ENCODE results near the gene PMEL.

PMEL gene

GRCh38 chr12:55942055-55942454 lies 23.8 kb downstream of the PMEL start:
- no CpG with 5 or more reads among the region's 4 CpGs for WGBS (ENCODE audit: insufficient coverage, insufficient read length)
- Histone ChIP-seq H3K27ac (ENCODE audit: low read length) (no peak overlapping the region), H3K36me3 (ENCODE audit: control insufficient read depth, insufficient read depth, low read length) (no peaks in the 10 kb centered on the region), H3K9me3 (ENCODE audit: control insufficient read depth, insufficient read depth, low read length) (no peaks in the 10 kb centered on the region), H3K4me3 (ENCODE audit: low read length) (no peak overlapping the region), H3K27me3 (ENCODE audit: control insufficient read depth, insufficient read depth, low read length) (no peaks in the 10 kb centered on the region), H3K4me1 (ENCODE audit: control insufficient read depth, insufficient read depth, low read length) (peaks cover 5% of the 10 kb centered on the region; the same call in 1 of the 2 replicates)
- no peak for DNase-seq (ENCODE audit: low read depth, low spot score)

GRCh38 chr12:55940065-55940732 lies 25.6 kb downstream of the PMEL start:
- whole genome bisulfite sequencing (ENCODE audit: insufficient coverage, insufficient read length): no CpG with 5 or more reads among the region's 18 CpGs
- H3K27me3 ChIP-seq (ENCODE audit: control insufficient read depth, insufficient read depth, low read length): no peaks in the 10 kb centered on the region
- H3K4me1 ChIP-seq (ENCODE audit: control insufficient read depth, insufficient read depth, low read length): peaks cover 5% of the 10 kb centered on the region; the same call in 1 of the 2 replicates
- no peak overlapping the region for H3K4me3 ChIP-seq (ENCODE audit: low read length)
- peak; percentile 94 for DNase-seq (ENCODE audit: low read depth, low spot score)
- no peak overlapping the region for H3K27ac ChIP-seq (ENCODE audit: low read length)
- no peaks in the 10 kb centered on the region for H3K9me3 ChIP-seq (ENCODE audit: control insufficient read depth, insufficient read depth, low read length)
- H3K36me3 ChIP-seq (ENCODE audit: control insufficient read depth, insufficient read depth, low read length): no peaks in the 10 kb centered on the region

GRCh38 chr12:55938826-55939501 lies 26.9 kb downstream of the PMEL start:
- DNase-seq (ENCODE audit: low read depth, low spot score): no peak

GRCh38 chr12:55937981-55938380 lies 27.9 kb downstream of the PMEL start:
- Histone ChIP-seq H3K4me1 (ENCODE audit: control insufficient read depth, insufficient read depth, low read length) (peaks cover 5% of the 10 kb centered on the region; the same call in 1 of the 2 replicates), H3K27me3 (ENCODE audit: control insufficient read depth, insufficient read depth, low read length) (no peaks in the 10 kb centered on the region), H3K9me3 (ENCODE audit: control insufficient read depth, insufficient read depth, low read length) (no peaks in the 10 kb centered on the region), H3K4me3 (ENCODE audit: low read length) (no peak overlapping the region), H3K27ac (ENCODE audit: low read length) (no peak overlapping the region), H3K36me3 (ENCODE audit: control insufficient read depth, insufficient read depth, low read length) (no peaks in the 10 kb centered on the region)
- DNase-seq (ENCODE audit: low read depth, low spot score): no peak
- WGBS (ENCODE audit: insufficient coverage, insufficient read length): no CpG with 5 or more reads among the region's 2 CpGs

More at GRCh38 chr12:55938826-55939501, 26.9 kb downstream of the PMEL start:
- Histone ChIP-seq H3K36me3 (ENCODE audit: control insufficient read depth, insufficient read depth, low read length) (no peaks in the 10 kb centered on the region), H3K27me3 (ENCODE audit: control insufficient read depth, insufficient read depth, low read length) (no peaks in the 10 kb centered on the region), H3K9me3 (ENCODE audit: control insufficient read depth, insufficient read depth, low read length) (no peaks in the 10 kb centered on the region), H3K27ac (ENCODE audit: low read length) (no peak overlapping the region), H3K4me1 (ENCODE audit: control insufficient read depth, insufficient read depth, low read length) (peaks cover 5% of the 10 kb centered on the region; the same call in 1 of the 2 replicates), H3K4me3 (ENCODE audit: low read length) (no peak overlapping the region)
- no CpG with 5 or more reads among the region's 8 CpGs for WGBS (ENCODE audit: insufficient coverage, insufficient read length)

GRCh38 chr12:55935738-55936151 lies 30.1 kb downstream of the PMEL start:
- no peak overlapping the region for H3K4me3 ChIP-seq (ENCODE audit: low read length)
- no peak for DNase-seq (ENCODE audit: low read depth, low spot score)
- WGBS (ENCODE audit: insufficient coverage, insufficient read length): no CpG with 5 or more reads among the region's 26 CpGs
- H3K27me3 ChIP-seq (ENCODE audit: control insufficient read depth, insufficient read depth, low read length): no peaks in the 10 kb centered on the region
- peaks cover 11% of the 10 kb centered on the region for H3K4me1 ChIP-seq (ENCODE audit: control insufficient read depth, insufficient read depth, low read length)
- no peaks in the 10 kb centered on the region for H3K9me3 ChIP-seq (ENCODE audit: control insufficient read depth, insufficient read depth, low read length)
- no peak overlapping the region for H3K27ac ChIP-seq (ENCODE audit: low read length)
- no peaks in the 10 kb centered on the region for H3K36me3 ChIP-seq (ENCODE audit: control insufficient read depth, insufficient read depth, low read length)

- Histone ChIP-seq H3K4me3 (ENCODE audit: low read length) (no peak overlapping the region), H3K9me3 (ENCODE audit: control insufficient read depth, insufficient read depth, low read length) (no peaks in the 10 kb centered on the region), H3K36me3 (ENCODE audit: control insufficient read depth, insufficient read depth, low read length) (no peaks in the 10 kb centered on the region), H3K27me3 (ENCODE audit: control insufficient read depth, insufficient read depth, low read length) (no peaks in the 10 kb centered on the region), H3K4me1 (ENCODE audit: control insufficient read depth, insufficient read depth, low read length) (peaks cover 6% of the 10 kb centered on the region), H3K27ac (ENCODE audit: low read length) (no peak overlapping the region)
- DNase-seq (ENCODE audit: low read depth, low spot score): no peak
- no CpG with 5 or more reads among the region's 1 CpG for WGBS (ENCODE audit: insufficient coverage, insufficient read length)
These were observed 31.1 kb downstream of the PMEL start for GRCh38 chr12:55934773-55935172.

GRCh38 chr12:55933799-55934742 lies 31.8 kb downstream of the PMEL start:
- Histone ChIP-seq H3K27me3 (ENCODE audit: control insufficient read depth, insufficient read depth, low read length) (no peaks in the 10 kb centered on the region), H3K27ac (ENCODE audit: low read length) (no peak overlapping the region), H3K4me3 (ENCODE audit: low read length) (no peak overlapping the region), H3K36me3 (ENCODE audit: control insufficient read depth, insufficient read depth, low read length) (no peaks in the 10 kb centered on the region), H3K4me1 (ENCODE audit: control insufficient read depth, insufficient read depth, low read length) (peaks cover 5% of the 10 kb centered on the region), H3K9me3 (ENCODE audit: control insufficient read depth, insufficient read depth, low read length) (no peaks in the 10 kb centered on the region)
- WGBS (ENCODE audit: insufficient coverage, insufficient read length): no CpG with 5 or more reads among the region's 1 CpG
- no peak for DNase-seq (ENCODE audit: low read depth, low spot score)

GRCh38 chr12:55933169-55933798 lies 32.6 kb downstream of the PMEL start:
- Histone ChIP-seq H3K4me3 (ENCODE audit: low read length) (no peak overlapping the region), H3K27me3 (ENCODE audit: control insufficient read depth, insufficient read depth, low read length) (no peaks in the 10 kb centered on the region), H3K36me3 (ENCODE audit: control insufficient read depth, insufficient read depth, low read length) (no peaks in the 10 kb centered on the region), H3K4me1 (ENCODE audit: control insufficient read depth, insufficient read depth, low read length) (peaks cover 5% of the 10 kb centered on the region), H3K9me3 (ENCODE audit: control insufficient read depth, insufficient read depth, low read length) (no peaks in the 10 kb centered on the region), H3K27ac (ENCODE audit: low read length) (no peak overlapping the region)
- WGBS (ENCODE audit: insufficient coverage, insufficient read length): no CpG with 5 or more reads among the region's 7 CpGs
- no peak for DNase-seq (ENCODE audit: low read depth, low spot score)

- Histone ChIP-seq H3K36me3 (ENCODE audit: control insufficient read depth, insufficient read depth, low read length) (no peaks in the 10 kb centered on the region), H3K27ac (ENCODE audit: low read length) (no peak overlapping the region), H3K9me3 (ENCODE audit: control insufficient read depth, insufficient read depth, low read length) (no peaks in the 10 kb centered on the region), H3K4me3 (ENCODE audit: low read length) (peak overlapping the region; percentile 66; the same call in 1 of the 2 replicates), H3K4me1 (ENCODE audit: control insufficient read depth, insufficient read depth, low read length) (peaks cover 5% of the 10 kb centered on the region), H3K27me3 (ENCODE audit: control insufficient read depth, insufficient read depth, low read length) (no peaks in the 10 kb centered on the region)
- DNase-seq (ENCODE audit: low read depth, low spot score): no peak
- no CpG with 5 or more reads among the region's 4 CpGs for WGBS (ENCODE audit: insufficient coverage, insufficient read length)
These were observed 33.3 kb downstream of the PMEL start for GRCh38 chr12:55932551-55932910.

Data from iPS DF 6.9 (cell line).